ENCODE results near the gene ATPAF1. TPM values are rescaled to one million over a fixed set of nuclear protein-coding genes. Genes with fewer than 3 reads are reported as not detected.
A peak's percentile ranks its signal among the peaks of the same experiment; 100 is the strongest.
"Not testable (repeated sequence)": the region's sequence is repeated elsewhere in the genome, so short reads cannot be mapped to it uniquely, and the experiment has no call there.

ATPAF1 gene
- total RNA-seq, 1 donor from 2014 or later, result 198 TPM

DNA sequence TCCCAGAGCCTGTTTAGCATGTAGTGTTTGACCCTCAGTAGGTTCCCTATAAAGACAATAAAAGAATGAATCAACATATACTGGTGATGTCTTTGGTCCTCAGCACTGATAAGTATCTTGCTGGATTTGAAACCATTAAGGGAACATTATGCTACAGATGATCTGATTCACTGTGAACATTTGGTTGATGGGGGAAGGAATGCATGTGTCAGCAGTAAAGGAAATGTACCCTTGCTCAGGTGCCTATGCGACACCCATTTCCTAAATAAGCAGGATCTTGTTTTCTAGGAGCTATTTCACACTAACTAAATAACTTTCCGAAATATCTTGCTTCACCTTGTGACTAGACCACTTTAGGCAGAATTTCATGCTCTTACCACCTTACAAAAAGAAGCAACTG is 16.5 kb upstream of the ATPAF1 start:
- ATAC-seq (ENCODE audit: poor library complexity) (no peak), DNase-seq (no peak)
- intact Hi-C loops (cut with DNase I), result no loop called here

DNA sequence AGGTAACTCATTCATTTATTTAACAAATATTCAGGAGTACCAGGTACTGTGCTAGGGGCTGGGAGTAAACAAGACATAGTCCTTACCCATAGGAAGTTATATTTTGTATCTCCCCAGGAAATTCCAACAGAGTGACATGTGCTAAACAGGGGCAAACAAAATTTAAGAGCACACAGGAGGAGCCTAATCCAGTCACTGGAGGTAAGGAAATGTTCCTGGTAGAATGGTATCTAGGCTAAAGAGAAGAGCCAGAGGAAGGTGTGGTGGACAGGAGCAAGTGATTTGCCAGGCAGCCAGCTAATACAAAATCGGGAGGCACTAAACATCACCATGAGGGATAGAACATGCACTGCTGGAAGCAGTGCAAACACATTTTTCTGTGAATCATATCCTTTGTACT is 13.9 kb upstream of the ATPAF1 start:
- ATAC-seq (ENCODE audit: poor library complexity) (no peak), DNase-seq (no peak)
- intact Hi-C loops (cut with DNase I), result no loop called here

DNA sequence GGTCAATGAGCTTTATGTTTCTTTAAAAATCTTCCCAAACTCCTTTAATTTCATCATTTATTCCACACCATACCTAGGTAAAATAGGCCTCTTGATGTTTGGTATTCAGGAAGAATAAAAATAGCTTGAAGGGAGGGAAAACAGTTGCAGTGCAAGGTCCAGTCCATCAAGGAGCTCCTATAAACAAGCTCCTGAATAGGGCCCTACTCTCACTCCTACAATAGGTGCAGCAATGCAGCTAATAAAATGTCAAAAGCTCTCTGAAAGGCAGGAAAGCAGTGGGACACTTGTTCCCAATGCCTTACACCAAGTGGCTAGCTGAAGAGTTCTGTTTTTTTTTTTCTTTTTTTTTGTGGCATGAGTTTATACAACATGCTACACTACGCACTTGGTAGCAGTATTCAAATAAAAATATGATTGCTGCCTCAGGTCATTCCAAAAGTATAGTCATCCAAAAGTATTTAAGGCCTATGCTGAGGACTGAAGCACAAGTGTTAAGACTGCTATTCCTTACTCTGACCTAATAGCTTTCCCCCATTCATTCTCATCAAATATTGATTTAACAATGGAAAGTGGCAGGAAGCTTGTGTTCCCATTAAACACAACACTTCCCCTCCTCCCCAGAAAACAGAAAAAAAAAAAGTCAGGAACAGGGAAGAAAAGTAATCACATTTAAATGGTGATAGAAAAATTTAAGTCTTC is 13.3 kb upstream of the ATPAF1 start:
- ATAC-seq (ENCODE audit: poor library complexity), result no peak
- no peak for DNase-seq
- intact Hi-C loops (cut with DNase I), result no loop called here

DNA sequence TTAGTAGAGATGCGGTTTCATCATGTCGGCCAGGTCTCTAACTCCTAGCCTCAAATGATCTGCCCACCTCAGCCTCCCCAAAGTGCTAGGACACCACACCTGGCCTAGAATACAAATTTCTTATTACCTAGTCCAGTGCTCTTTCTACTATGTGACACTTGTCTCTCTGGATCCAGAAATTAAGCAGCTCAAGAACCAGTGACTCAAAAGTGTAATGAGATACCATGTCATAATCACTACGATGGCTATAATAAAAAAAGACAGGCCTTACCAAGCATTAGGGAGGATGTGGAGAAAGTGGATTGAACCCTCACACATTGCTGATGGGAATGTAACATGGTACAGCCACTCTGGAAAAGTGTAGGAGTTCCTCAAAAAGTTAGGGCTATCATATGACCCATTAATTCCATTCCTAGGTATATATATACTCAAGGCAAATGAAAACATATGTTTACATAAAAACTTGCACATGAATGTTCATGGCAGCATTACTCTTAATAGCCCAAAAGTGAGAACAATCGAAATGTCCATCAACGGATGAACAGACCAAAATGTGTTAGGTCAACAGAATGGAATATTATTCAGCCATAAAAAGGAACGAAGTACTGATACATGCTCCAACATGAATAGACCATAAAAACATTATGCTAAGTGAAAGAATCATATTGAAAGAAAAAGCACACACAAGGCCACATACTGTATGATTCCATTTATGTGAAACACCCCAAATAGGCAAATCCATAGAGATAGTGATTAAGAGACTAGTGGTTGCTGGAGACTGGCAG is 11.8 kb upstream of the ATPAF1 start:
- ATAC-seq (ENCODE audit: poor library complexity) (no peak), DNase-seq (no peak)
- intact Hi-C loops (cut with DNase I), result no loop called here

DNA sequence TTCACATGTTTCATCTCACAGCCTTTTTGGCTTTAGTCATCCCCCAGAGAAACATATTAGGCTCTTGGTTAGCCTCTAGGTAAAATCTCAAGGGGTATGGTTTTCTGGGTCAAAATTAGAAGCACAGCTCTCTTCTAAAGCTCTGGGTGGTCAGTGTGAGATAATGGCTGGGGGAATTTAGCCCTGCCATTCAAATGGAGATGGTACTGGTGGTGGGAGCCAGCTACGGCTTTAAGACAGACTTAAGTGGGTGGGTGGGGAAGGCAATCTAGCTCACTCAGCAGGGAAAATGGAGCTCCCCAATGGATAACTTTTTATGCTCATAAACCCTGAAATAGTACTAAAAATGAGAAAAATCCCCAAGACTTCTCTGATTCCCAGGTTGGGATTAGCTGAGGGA is 9.2 kb upstream of the ATPAF1 start:
- DNase-seq (no peak), ATAC-seq (ENCODE audit: poor library complexity) (no peak)
- intact Hi-C loops (cut with DNase I), result no loop called here

DNA sequence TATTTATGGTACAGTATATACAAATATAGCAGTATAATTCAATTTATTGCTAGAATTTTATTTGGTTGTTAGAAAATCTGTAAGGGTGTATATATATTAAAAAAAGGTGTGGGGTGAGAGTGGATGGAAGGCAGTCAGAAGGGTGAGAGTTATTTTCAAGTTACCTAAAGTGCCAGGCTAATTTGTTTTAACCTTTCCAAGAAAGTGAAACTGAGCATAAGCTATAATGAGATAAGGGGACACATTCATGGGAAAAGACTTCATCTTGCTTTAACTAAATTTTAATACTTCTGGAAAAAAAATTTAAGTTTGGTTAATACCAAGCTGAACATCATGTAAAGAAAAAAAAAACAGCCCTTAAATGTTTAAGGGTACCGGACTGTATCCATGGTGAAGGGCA is 8.4 kb upstream of the ATPAF1 start:
- ATAC-seq (ENCODE audit: poor library complexity), result no peak
- intact Hi-C loops (cut with DNase I), result no loop called here
- DNase-seq, result no peak

DNA sequence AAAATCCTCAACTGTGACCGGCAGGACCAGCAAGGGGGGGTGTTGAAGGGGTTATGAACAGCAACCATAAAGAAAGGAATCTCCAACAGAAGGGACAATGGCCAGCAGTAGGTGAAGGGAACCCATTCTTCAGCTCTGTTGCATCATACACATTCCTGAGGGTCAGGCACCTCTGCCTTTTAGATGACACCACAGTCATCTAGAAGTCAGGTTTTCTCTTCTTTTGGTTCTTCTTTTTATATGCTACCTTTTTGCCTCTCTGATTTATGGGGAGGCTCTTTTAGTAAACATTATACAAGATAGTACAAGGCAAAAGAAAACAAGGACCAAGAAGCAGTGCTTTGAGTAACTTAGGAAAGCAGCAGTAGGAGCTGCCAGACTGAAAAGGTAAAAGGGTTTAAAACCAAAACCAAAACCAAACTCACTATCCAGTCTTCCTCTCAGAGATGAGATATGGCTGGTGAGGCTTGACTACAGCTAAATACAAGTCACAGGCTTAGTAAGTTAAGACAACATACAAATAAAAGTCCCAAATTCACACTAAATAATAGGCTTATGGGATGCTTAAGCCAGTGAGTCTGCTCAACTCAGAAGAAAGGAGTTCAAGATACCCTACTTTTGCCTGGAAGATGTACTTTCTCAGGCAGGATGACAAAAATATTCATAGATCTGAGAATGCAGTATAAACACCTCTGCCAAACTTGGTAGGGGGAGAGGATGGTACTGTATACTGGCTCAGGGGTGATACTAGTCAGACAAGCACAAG is 7.6 kb upstream of the ATPAF1 start:
- DNase-seq, result no peak
- no peak for ATAC-seq (ENCODE audit: poor library complexity)
- intact Hi-C loops (cut with DNase I), result no loop called here

DNA sequence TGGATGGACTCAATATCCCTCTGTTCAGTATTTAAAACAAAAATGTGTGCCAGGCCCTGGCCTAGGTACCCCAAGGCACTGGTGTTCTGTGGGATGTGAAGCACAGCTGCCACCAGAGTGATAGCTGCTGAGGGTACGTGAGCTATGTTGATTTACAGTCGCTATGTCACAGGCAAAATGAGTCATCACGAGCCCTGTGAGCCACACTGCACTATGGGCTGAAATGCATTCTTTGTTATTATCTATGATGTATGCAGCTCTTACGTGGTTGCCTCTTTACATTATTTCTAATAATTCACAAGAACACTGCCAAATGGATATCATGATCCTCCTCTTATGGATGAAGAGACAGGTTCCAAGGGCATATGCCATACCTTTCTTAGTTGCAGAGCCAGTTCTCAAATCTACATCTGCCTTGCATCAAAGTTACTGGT is 5.6 kb upstream of the ATPAF1 start:
- DNase-seq (no peak), ATAC-seq (ENCODE audit: poor library complexity) (no peak)
- intact Hi-C loops (cut with DNase I), result no loop called here

DNA sequence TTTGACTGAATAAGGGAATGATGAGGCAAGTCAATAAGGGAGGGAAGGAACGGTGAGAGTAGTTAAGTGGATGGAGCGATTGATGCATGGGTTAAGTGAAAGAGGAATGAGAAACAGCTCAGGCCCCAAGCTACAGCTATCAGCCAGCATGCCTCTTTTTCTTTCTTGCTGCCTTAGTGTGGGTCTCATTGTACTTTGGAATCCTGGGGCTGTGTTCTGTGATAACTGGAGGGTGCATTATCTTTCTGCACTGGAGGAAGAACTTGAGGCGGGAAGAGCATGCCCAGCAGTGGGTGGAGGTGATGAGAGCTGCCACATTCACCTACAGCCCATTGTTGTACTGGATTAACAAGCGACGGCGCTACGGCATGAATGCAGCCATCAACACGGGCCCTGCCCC is 4.5 kb upstream of the ATPAF1 start:
- DNase-seq, result no peak
- ATAC-seq (ENCODE audit: poor library complexity), result no peak
- intact Hi-C loops (cut with DNase I), result no loop called here

DNA sequence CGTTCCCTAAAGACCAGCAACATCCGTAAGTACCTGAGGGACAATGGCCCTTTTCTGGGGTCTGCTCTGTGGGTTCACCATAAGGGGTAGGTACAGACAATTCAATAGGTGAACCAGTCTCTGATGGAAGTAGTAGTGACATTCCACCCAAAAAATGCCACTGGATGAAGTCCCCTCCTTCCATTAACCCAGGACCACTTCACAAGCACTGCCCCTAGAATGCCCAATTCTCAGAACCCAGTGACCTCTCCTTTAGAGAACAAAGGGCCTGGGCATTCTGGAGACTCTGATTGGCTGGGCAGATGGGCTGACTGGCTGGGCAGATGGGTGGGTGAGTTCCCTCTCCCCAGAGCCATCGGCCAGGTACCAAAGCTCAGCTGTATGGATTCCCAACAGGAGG is 3.4 kb upstream of the ATPAF1 start, which contains the start of gene TEX38:
Gene TEX38, plus strand, starts transcription at position 301 of the 400 bp plus-strand sequence. Its CDS starts 81 bp downstream, at position 382.
- DNase-seq, result no peak
- no peak for ATAC-seq (ENCODE audit: poor library complexity)
- intact Hi-C loops (cut with DNase I), result no loop called here

DNA sequence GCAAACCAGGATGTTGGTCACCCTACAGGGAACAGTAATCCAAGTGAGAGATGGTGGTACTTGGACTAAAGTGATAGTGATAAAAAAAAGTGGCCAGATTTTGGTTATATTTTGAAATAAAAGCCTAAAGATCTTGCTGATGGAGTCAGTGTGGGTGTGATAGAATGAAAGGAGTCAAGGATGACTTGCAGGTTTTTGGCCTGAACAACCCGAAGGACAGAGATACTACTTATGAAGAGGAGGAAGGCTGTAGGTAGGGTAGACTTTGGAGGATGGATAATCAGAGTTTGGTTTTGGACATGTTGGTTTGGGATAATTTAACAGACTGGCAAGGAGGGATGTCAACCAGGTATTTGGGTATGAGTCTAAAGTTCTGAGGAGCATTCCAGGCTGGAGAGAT is 2.0 kb upstream of the ATPAF1 start:
- ATAC-seq (ENCODE audit: poor library complexity), result no peak
- intact Hi-C loops (cut with DNase I), result no loop called here
- no peak for DNase-seq

DNA sequence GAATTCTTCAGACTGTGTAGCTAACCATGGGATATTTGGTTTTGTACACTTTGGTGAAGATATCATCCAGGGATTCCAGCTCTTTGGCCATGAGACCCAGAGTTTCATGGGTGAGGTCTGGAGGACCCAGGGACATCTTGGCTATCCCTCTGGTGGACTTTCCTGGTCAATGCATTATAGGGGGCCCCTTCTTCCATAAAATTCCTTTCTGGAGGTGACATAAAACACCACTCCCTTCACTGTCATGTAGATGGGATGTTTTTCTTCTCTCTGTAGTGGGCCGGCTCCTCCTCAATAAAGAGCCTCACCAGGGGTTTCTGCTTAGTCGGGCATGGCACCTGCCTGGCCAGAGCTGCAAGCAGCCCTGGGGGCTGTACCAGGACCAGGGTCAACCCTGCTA is 2.2 kb downstream of the ATPAF1 start:
- DNase-seq (no peak), ATAC-seq (ENCODE audit: poor library complexity) (no peak)
- intact Hi-C loops (cut with DNase I), result no loop called here

DNA sequence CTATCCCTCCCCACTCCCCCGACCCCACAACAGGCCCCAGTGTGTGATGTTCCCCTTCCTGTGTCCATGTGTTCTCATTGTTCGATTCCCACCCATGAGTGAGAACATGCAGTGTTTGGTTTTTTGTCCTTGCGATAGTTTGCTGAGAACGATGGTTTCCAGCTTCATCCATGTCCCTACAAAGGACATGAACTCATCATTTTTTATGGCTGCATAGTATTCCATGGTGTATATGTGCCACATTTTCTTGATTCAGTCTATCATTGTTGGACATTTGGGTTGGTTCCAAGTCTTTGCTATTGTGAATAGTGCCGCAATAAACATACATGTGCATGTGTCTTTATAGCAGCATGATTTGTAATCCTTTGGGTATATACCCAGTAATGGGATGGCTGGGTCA is 5.2 kb downstream of the ATPAF1 start:
- DNase-seq; ATAC-seq (ENCODE audit: poor library complexity); intact Hi-C loops (cut with DNase I): not testable (repeated sequence)

DNA sequence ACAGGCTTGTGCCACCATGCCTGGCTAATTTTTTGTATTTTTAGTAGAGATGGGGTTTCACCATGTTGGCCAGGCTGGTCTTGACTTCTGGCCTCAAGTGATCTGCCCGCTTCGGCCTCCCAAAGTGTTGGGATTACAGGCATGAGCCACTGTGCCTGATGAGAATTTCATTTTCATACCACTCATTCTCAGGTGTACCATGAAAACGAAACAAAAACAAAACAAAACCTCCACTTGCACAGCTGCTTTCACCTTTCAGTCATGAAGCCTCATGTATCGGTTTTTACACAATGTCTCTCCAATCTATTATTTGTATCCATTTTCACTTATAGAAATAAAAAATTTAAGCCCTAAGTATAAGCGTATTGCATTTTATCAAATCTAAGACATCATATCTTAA is 8.0 kb downstream of the ATPAF1 start:
- ATAC-seq (ENCODE audit: poor library complexity); intact Hi-C loops (cut with DNase I); DNase-seq: not testable (repeated sequence)

DNA sequence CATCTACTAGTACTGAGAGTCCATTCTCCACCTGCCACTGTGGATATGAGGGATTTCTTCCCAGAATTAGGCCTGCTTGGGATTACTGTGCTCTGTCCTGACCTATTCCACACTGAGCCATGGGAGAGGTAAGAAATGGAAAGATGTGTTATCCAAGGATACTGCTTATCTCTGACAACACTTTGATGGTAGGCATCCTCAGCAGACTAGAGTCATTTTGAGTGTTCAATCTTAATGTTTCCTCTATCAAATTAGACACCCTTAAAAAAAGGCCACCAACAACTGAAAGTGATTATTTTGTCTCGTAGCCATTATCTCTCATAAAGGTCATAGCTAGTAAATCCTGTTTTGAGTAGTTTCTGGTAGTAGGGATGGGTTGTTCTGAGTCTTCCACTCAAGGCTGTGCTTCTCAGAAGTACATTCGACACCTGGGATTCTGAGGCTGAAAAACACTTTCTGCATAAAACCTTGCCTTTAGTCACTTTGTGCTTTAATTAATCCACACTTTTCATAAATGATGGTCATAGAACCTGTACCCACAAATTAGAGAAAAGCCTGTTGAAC is 8.8 kb downstream of the ATPAF1 start:
- DNase-seq (no peak), ATAC-seq (ENCODE audit: poor library complexity) (no peak)
- intact Hi-C loops (cut with DNase I), result no loop called here

DNA sequence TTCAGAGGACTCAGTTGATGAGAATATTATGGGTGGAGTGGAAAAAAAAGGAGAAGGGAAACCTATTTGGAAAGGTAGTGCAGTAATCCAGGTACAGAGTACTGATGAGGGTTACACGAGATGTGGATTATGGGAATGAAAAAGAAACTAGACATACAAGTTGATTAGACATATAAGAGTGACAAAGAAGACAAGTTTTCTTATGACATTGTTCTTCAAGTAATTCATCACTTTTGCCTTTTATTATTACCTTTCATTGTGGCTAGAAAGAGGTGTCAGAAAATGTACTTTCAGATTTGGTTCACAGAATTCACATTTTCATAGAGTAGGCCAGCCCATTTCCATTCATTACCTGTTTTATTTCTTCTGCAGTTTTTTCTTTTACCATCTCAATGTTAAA is 10.4 kb downstream of the ATPAF1 start:
- DNase-seq (no peak), ATAC-seq (ENCODE audit: poor library complexity) (no peak)

DNA sequence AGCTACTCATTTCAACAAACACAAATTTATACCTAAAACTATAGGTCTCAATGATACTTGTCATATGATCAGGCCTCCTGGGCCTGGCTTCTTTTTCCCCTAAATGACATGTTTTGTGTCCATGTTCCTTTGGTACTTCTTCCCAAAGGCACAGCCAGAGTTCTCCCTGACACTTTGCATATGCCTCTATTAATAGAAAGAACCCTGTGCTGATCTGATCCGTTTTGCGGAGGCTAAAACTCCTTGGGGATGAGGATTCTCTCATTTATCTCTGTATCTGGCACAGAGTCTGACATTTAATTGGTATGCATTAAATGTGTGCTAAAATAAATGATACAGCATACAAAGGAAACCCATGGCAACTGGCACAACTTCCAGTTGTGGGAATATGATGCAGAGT is 11.5 kb downstream of the ATPAF1 start:
- ATAC-seq (ENCODE audit: poor library complexity) (peak; percentile 36), DNase-seq (no peak)
- intact Hi-C loops (cut with DNase I), result no loop called here

More for the DNA sequence above, 10.4 kb downstream of the ATPAF1 start:
- intact Hi-C loops (cut with DNase I), result no loop called here

DNA sequence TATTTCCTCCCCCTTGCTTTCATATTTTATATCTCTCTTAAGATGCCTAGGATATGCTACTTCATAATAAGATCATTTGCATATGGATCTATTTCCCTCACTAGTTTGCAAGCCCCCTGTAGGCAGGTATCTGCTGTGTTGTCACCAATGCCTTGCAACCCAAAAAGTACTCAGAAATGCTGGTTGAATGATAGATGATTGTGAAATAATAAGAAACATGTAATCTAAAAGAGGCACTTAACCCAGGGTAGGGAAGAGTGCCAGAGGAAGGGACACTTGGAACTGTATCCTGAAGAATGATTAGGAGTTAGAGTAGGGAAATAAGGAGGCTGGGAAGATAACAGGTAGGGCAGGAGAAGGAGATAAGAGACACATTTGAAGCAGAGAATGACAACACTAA is 12.3 kb downstream of the ATPAF1 start:
- no peak for DNase-seq
- no peak for ATAC-seq (ENCODE audit: poor library complexity)

DNA sequence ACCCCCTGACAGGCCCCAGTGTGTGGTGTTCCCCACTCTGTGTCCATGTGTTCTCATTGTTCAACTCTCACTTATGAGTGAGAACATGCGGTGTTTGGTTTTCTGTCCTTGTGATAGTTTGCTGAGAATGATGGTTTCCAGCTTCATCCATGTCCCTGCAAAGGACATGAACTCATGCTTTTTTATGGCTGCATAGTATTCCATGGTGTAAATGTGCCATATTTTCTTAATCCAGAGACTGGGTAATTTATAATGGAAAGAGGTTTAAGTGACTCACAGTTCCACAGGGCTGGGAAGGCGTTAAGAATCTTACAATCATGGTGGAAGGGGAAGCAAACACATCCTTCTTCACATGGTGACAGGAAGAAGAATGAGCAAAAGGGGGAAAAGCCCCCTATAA is 13.5 kb downstream of the ATPAF1 start:
- intact Hi-C loops (cut with DNase I), result not testable (repeated sequence)

More for the DNA sequence above, 12.3 kb downstream of the ATPAF1 start:
- intact Hi-C loops (cut with DNase I), result no loop called here

More for the DNA sequence above, 13.5 kb downstream of the ATPAF1 start:
- not testable (repeated sequence) for ATAC-seq (ENCODE audit: poor library complexity); DNase-seq
